Astrocyte (in vitro differentiated cells and primary cell): ENCODE measurements around the gene CABLES1. TPM values are rescaled to one million over a fixed set of nuclear protein-coding genes. Genes with fewer than 3 reads are reported as not detected.

Source experiments
- DNase-seq: peaks from one replicate; pipeline ENCODE4 v3.0.0-alpha.2; 2010; ENCODE audit warnings: low read depth
- FAIRE-seq: peaks from 2 replicates; lab custom pipeline; 2011; peaks lifted over from hg19 to GRCh38; lab: Jason Lieb, UNC
- H2AFZ ChIP-seq: 2 replicates; pipeline ENCODE4 v1.6.0; 2012; ENCODE audit warnings: low read depth, low read length, inconsistent platforms
- H3K27ac ChIP-seq: 2 replicates; pipeline ENCODE4 v1.5.1; 2011; ENCODE audit warnings: low read depth, low read length, inconsistent platforms
- H3K27me3 ChIP-seq: 2 replicates; pipeline ENCODE4 v1.6.0; 2011; ENCODE audit warnings: low read length, inconsistent platforms; ENCODE audit not compliant: insufficient read depth
- H3K36me3 ChIP-seq: 2 replicates; pipeline ENCODE4 v1.5.1; 2011; ENCODE audit warnings: low read length, inconsistent platforms; ENCODE audit not compliant: insufficient read depth
- H3K4me1 ChIP-seq: 2 replicates; pipeline ENCODE4 v1.5.1; 2011; ENCODE audit warnings: low read length, inconsistent platforms; ENCODE audit not compliant: insufficient read depth
- H3K4me2 ChIP-seq: 2 replicates; pipeline ENCODE4 v1.6.0; 2012; ENCODE audit warnings: low read length, inconsistent platforms
- H3K4me3 ChIP-seq: 2 replicates; pipeline ENCODE4 v1.5.1; 2011; ENCODE audit warnings: low read depth, mild to moderate bottlenecking, low read length, inconsistent platforms; ENCODE audit not compliant: insufficient read depth
- H3K79me2 ChIP-seq: 2 replicates; pipeline ENCODE4 v1.6.0; 2012; ENCODE audit warnings: mild to moderate bottlenecking, low read length, inconsistent platforms; ENCODE audit not compliant: insufficient read depth
- H3K9ac ChIP-seq: 2 replicates; pipeline ENCODE4 v1.6.0; 2012; ENCODE audit warnings: mild to moderate bottlenecking, low read length, inconsistent platforms
- H3K9me3 ChIP-seq: 2 replicates; pipeline ENCODE4 v1.5.1; 2012; ENCODE audit warnings: low read depth, mild to moderate bottlenecking, low read length, inconsistent platforms; ENCODE audit not compliant: insufficient read depth
- H4K20me1 ChIP-seq: 2 replicates; pipeline ENCODE4 v1.6.0; 2012; ENCODE audit warnings: low read length, inconsistent platforms; ENCODE audit not compliant: insufficient read depth
- H3K27ac Mint-ChIP-seq: one replicate; pipeline ENCODE4 v1.8.0; 2021; ENCODE audit warnings: mild to moderate bottlenecking, mixed read lengths; ENCODE audit not compliant: unreplicated experiment
- H3K27me3 Mint-ChIP-seq: one replicate; pipeline ENCODE4 v1.8.0; 2021; ENCODE audit warnings: low read depth, mixed read lengths; ENCODE audit not compliant: unreplicated experiment
- H3K36me3 Mint-ChIP-seq: one replicate; pipeline ENCODE4 v1.8.0; 2021; ENCODE audit warnings: low read depth, mixed read lengths; ENCODE audit not compliant: unreplicated experiment
- H3K4me1 Mint-ChIP-seq: one replicate; pipeline ENCODE4 v1.8.0; 2021; ENCODE audit warnings: low read depth, mixed read lengths; ENCODE audit not compliant: unreplicated experiment
- H3K4me3 Mint-ChIP-seq: one replicate; pipeline ENCODE4 v1.8.0; 2021; ENCODE audit warnings: mild to moderate bottlenecking, moderate library complexity, mixed read lengths; ENCODE audit not compliant: unreplicated experiment
- H3K9me3 Mint-ChIP-seq: one replicate; pipeline ENCODE4 v1.8.0; 2021; ENCODE audit warnings: mild to moderate bottlenecking, mixed read lengths; ENCODE audit not compliant: unreplicated experiment
- CTCF ChIP-seq: IDR thresholded peaks from 2 replicates; pipeline ENCODE4 v1.5.1; 2011; ENCODE audit warnings: low read depth, mild to moderate bottlenecking, inconsistent platforms, low read length, moderate library complexity; ENCODE audit not compliant: insufficient read depth
- EZH2 ChIP-seq: IDR thresholded peaks from 2 replicates; pipeline ENCODE4 v1.6.1; 2012; ENCODE audit warnings: mild to moderate bottlenecking, low read length, inconsistent platforms; ENCODE audit not compliant: insufficient read depth
- total RNA-seq: library from RNA; stranded (reverse); gene quantifications from 2 replicates; pipeline ENCODE4 v1.2.1, GENCODE V29; 2021

The CABLES1 gene
- total RNA-seq, 1 donor from 2014 or later, result 14.5 TPM

- Mint-ChIP-seq H3K9me3 (no peaks in the 10 kb centered on the region), H3K27me3 (no peaks in the 10 kb centered on the region), H3K4me3 (no peak overlapping the region), H3K36me3 (no peaks in the 10 kb centered on the region), H3K27ac (no peak overlapping the region), H3K4me1 (peaks cover 15% of the 10 kb centered on the region)
- peaks cover 28% of the 10 kb centered on the region for H4K20me1 ChIP-seq
- H3K4me3 ChIP-seq, result no peak overlapping the region
- no peak overlapping the region for H3K27ac ChIP-seq
- H3K27me3 ChIP-seq, result no peaks in the 10 kb centered on the region
- no peak overlapping the region for H2AFZ ChIP-seq
- TF ChIP-seq CTCF, result no peak
- TF ChIP-seq EZH2, result no peak
- no peak overlapping the region for H3K4me2 ChIP-seq
- H3K36me3 ChIP-seq, result no peaks in the 10 kb centered on the region
- no peak overlapping the region for H3K9ac ChIP-seq
- no peak for DNase-seq
- H3K79me2 ChIP-seq, result peaks cover 24% of the 10 kb centered on the region
- no peaks in the 10 kb centered on the region for H3K4me1 ChIP-seq
- H3K9me3 ChIP-seq, result no peaks in the 10 kb centered on the region
- FAIRE-seq, result no peak
Observed at GRCh38 chr18:23172591-23173380, 37.5 kb downstream of the CABLES1 start.

GRCh38 chr18:23173912-23174311 lies 38.6 kb downstream of the CABLES1 start:
- TF ChIP-seq CTCF (no peak), EZH2 (no peak)
- Histone ChIP-seq H3K9me3 (no peaks in the 10 kb centered on the region), H3K36me3 (no peaks in the 10 kb centered on the region), H3K9ac (no peak overlapping the region), H3K4me3 (no peak overlapping the region), H3K4me2 (no peak overlapping the region), H2AFZ (no peak overlapping the region), H3K27ac (no peak overlapping the region), H4K20me1 (peaks cover 28% of the 10 kb centered on the region), H3K79me2 (peaks cover 22% of the 10 kb centered on the region), H3K4me1 (no peaks in the 10 kb centered on the region), H3K27me3 (no peaks in the 10 kb centered on the region)
- Mint-ChIP-seq H3K36me3 (peaks cover 2% of the 10 kb centered on the region), H3K9me3 (no peaks in the 10 kb centered on the region), H3K4me3 (no peak overlapping the region), H3K27me3 (no peaks in the 10 kb centered on the region), H3K27ac (peak overlapping the region; percentile 4), H3K4me1 (peaks cover 15% of the 10 kb centered on the region)
- DNase-seq (no peak), FAIRE-seq (no peak)
